ENCODE results near the gene TMIGD3.

Gene TMIGD3

GRCh38 chr1:111453706-111454105, 49.7 kb downstream of the TMIGD3 start:
- Histone ChIP-seq H3K4me2 (peak overlapping the region in 3 of 11 experiments; percentile 21 to 97 (median 36); a peak in 4 of 22 replicates), H3K36me3 (peaks cover 76 to 86% (median 81%) of the 10 kb centered on the region in 11 experiments), H3K9ac (no peak overlapping the region), H3K27ac (no peak overlapping the region), H3K4me1 (peaks cover 15 to 60% (median 26%) of the 10 kb centered on the region in 10 experiments), H4K20me1 (peaks cover 11 to 57% (median 37%) of the 10 kb centered on the region in 11 experiments; a peak in 18 of 22 replicates), H3K27me3 (no peaks in the 10 kb centered on the region), H3K9me3 (replicated peaks in 1 of 11) (no peaks in the 10 kb centered on the region), H3K4me3 (no peak overlapping the region)
- no peak for TF ChIP-seq Cebpa-rat (IDR thresholded peaks at IDR 0.05)

- Histone ChIP-seq H3K4me2 (peak overlapping the region in 7 of 11 experiments; percentile 5 to 99 (median 95); a peak in 8 of 22 replicates), H3K36me3 (peaks cover 65 to 75% (median 70%) of the 10 kb centered on the region in 11 experiments)
Observed at GRCh38 chr1:111452581-111452980, 50.9 kb downstream of the TMIGD3 start.

GRCh38 chr1:111450185-111450584, 53.2 kb downstream of the TMIGD3 start:
- Histone ChIP-seq H3K27me3 (no peaks in the 10 kb centered on the region), H3K36me3 (peaks cover 63 to 75% (median 69%) of the 10 kb centered on the region in 11 experiments), H3K9me3 (replicated peaks in 1 of 11) (no peaks in the 10 kb centered on the region), H4K20me1 (peaks cover 12 to 62% (median 30%) of the 10 kb centered on the region in 11 experiments; a peak in 17 of 22 replicates), H3K4me2 (peak overlapping the region; percentile 85 to 99 (median 93)), H3K9ac (peak overlapping the region; percentile 91 to 97 (median 94)), H3K4me3 (peak overlapping the region; percentile 74 to 95 (median 87)), H3K4me1 (peaks cover 29 to 86% (median 50%) of the 10 kb centered on the region in 10 experiments), H3K27ac (peak overlapping the region; percentile 85 to 95 (median 91))
- no peak for TF ChIP-seq Cebpa-rat (IDR thresholded peaks at IDR 0.05)

More at GRCh38 chr1:111452581-111452980, 50.9 kb downstream of the TMIGD3 start:
- H3K4me1 ChIP-seq, result peaks cover 23 to 69% (median 34%) of the 10 kb centered on the region in 10 experiments
- no peak overlapping the region for H3K4me3 ChIP-seq
- no peak for TF ChIP-seq Cebpa-rat (IDR thresholded peaks at IDR 0.05)
- no peak overlapping the region for H3K27ac ChIP-seq
- no peaks in the 10 kb centered on the region for H3K9me3 ChIP-seq (replicated peaks in 1 of 11)
- H3K9ac ChIP-seq, result peak overlapping the region in 4 of 11 experiments; percentile 16 to 23 (median 19); a peak in 3 of 22 replicates
- H3K27me3 ChIP-seq, result no peaks in the 10 kb centered on the region
- H4K20me1 ChIP-seq, result peaks cover 12 to 57% (median 33%) of the 10 kb centered on the region in 11 experiments; a peak in 17 of 22 replicates

- no peaks in the 10 kb centered on the region for H3K27me3 ChIP-seq
- H3K4me2 ChIP-seq, result peak overlapping the region; percentile 85 to 99 (median 93)
- peak overlapping the region; percentile 91 to 97 (median 94) for H3K9ac ChIP-seq
- TF ChIP-seq Cebpa-rat (IDR thresholded peaks at IDR 0.05), result no peak
- H3K4me1 ChIP-seq, result peaks cover 29 to 81% (median 50%) of the 10 kb centered on the region in 10 experiments
- H3K36me3 ChIP-seq, result peaks cover 63 to 75% (median 69%) of the 10 kb centered on the region in 11 experiments
- no peaks in the 10 kb centered on the region for H3K9me3 ChIP-seq (replicated peaks in 1 of 11)
- peaks cover 10 to 62% (median 25%) of the 10 kb centered on the region in 11 experiments; a peak in 17 of 22 replicates for H4K20me1 ChIP-seq
- peak overlapping the region; percentile 74 to 95 (median 87) for H3K4me3 ChIP-seq
- H3K27ac ChIP-seq, result peak overlapping the region; percentile 85 to 95 (median 91)
Observed at GRCh38 chr1:111449703-111450017, 53.8 kb downstream of the TMIGD3 start.

GRCh38 chr1:111448918-111449702, 54.3 kb downstream of the TMIGD3 start, which contains the start of the genes ATP5PB and WDR77:
Gene ATP5PB, plus strand, starts transcription at chr1:111449464. Its CDS starts 78 bp downstream, at chr1:111449542.
Gene WDR77, minus strand, starts transcription at chr1:111449256. Its CDS starts 87 bp downstream, at chr1:111449169.
- Histone ChIP-seq H3K36me3 (peaks cover 63 to 75% (median 69%) of the 10 kb centered on the region in 11 experiments), H3K4me2 (peak within 1 kb of the TSS; percentile 85 to 99 (median 93)), H4K20me1 (peaks cover 4 to 62% (median 20%) of the 10 kb centered on the region in 11 experiments; a peak in 17 of 22 replicates), H3K4me3 (peak within 1 kb of the TSS; percentile 74 to 95 (median 87)), H3K4me1 (peaks cover 29 to 76% (median 50%) of the 10 kb centered on the region in 10 experiments), H3K27me3 (no peaks in the 10 kb centered on the region), H3K9me3 (replicated peaks in 1 of 11) (no peaks in the 10 kb centered on the region), H3K27ac (peak within 1 kb of the TSS; percentile 85 to 95 (median 91)), H3K9ac (peak within 1 kb of the TSS; percentile 91 to 97 (median 94))
- no peak for TF ChIP-seq Cebpa-rat (IDR thresholded peaks at IDR 0.05)

GRCh38 chr1:111448482-111448917, 54.9 kb downstream of the TMIGD3 start:
- no peak for TF ChIP-seq Cebpa-rat (IDR thresholded peaks at IDR 0.05)
- Histone ChIP-seq H3K36me3 (peaks cover 63 to 75% (median 69%) of the 10 kb centered on the region in 11 experiments), H3K9ac (peak overlapping the region; percentile 91 to 97 (median 94)), H3K9me3 (replicated peaks in 1 of 11) (no peaks in the 10 kb centered on the region), H3K27ac (peak overlapping the region; percentile 73 to 95 (median 91)), H3K4me3 (peak overlapping the region; percentile 74 to 95 (median 87)), H3K4me1 (peaks cover 29 to 70% (median 50%) of the 10 kb centered on the region in 10 experiments), H3K4me2 (peak overlapping the region; percentile 81 to 96 (median 88)), H3K27me3 (no peaks in the 10 kb centered on the region), H4K20me1 (peaks cover 0 to 62% (median 16%) of the 10 kb centered on the region in 11 experiments; a peak in 15 of 22 replicates)

GRCh38 chr1:111446967-111447892, 56.2 kb downstream of the TMIGD3 start:
- Histone ChIP-seq H4K20me1 (peaks cover 0 to 65% (median 21%) of the 10 kb centered on the region in 11 experiments; a peak in 13 of 22 replicates), H3K4me2 (peak overlapping the region; percentile 81 to 96 (median 88)), H3K9ac (peak overlapping the region in 9 of 11 experiments; percentile 19 to 96 (median 94); a peak in 9 of 22 replicates), H3K27me3 (no peaks in the 10 kb centered on the region), H3K4me3 (peak overlapping the region; percentile 74 to 95 (median 87); a peak in 19 of 20 replicates), H3K4me1 (peaks cover 29 to 57% (median 46%) of the 10 kb centered on the region in 10 experiments), H3K9me3 (replicated peaks in 1 of 11) (no peaks in the 10 kb centered on the region), H3K27ac (no peak overlapping the region), H3K36me3 (peaks cover 65 to 75% (median 69%) of the 10 kb centered on the region in 11 experiments)
- no peak for TF ChIP-seq Cebpa-rat (IDR thresholded peaks at IDR 0.05)

- peaks cover 66 to 75% (median 69%) of the 10 kb centered on the region in 11 experiments for H3K36me3 ChIP-seq
- 0 out of 22 replicates have a peak overlapping the region, but pooled peaks of 1 of the 11 experiments have one; percentile 1 for H3K9ac ChIP-seq
- H3K27me3 ChIP-seq, result no peaks in the 10 kb centered on the region
- no peak for TF ChIP-seq Cebpa-rat (IDR thresholded peaks at IDR 0.05)
- H3K4me1 ChIP-seq, result peaks cover 29 to 50% (median 40%) of the 10 kb centered on the region in 10 experiments
- H4K20me1 ChIP-seq, result peaks cover 0 to 67% (median 26%) of the 10 kb centered on the region in 11 experiments; a peak in 11 of 22 replicates
- H3K9me3 ChIP-seq (replicated peaks in 1 of 11), result no peaks in the 10 kb centered on the region
- H3K27ac ChIP-seq, result no peak overlapping the region
- peak overlapping the region; percentile 81 to 96 (median 88); a peak in 19 of 22 replicates for H3K4me2 ChIP-seq
- H3K4me3 ChIP-seq, result peak overlapping the region in 1 of 10 experiments; percentile 82; a peak in 2 of 20 replicates
Observed at GRCh38 chr1:111446546-111446945, 56.9 kb downstream of the TMIGD3 start.
